K562 (cell line): ENCODE measurements around the gene TOMT. TPM values are rescaled to one million over a fixed set of nuclear protein-coding genes. Genes with fewer than 3 reads are reported as not detected.

Experiments
- C11orf30 ChIP-seq: fragments of 450-650 bp; IDR thresholded peaks from 2 replicates; pipeline ENCODE4 v1.6.1; 2016; ENCODE audit warnings: low read depth, mild to moderate bottlenecking
- HOXB6 ChIP-seq: fragments of 250-450 bp; sonication (Bioruptor Pico); IDR thresholded peaks from 2 replicates; pipeline ENCODE4 v1.5.1; 2022; ENCODE audit warnings: mild to moderate bottlenecking, borderline replicate concordance
- PHB ChIP-seq: fragments of 250-450 bp; sonication (Bioruptor Pico); IDR thresholded peaks from 2 replicates; pipeline ENCODE4 v1.5.0; 2021
- ZBTB11 ChIP-seq, 3 experiments: fragments of 200-800 bp in 1 of 3; fragments of 250-450 bp in 1 of 3; fragments of 450-650 bp in 1 of 3; sonication (Bioruptor Pico) in 1 of 3; sonication (Bioruptor generic) in 1 of 3; formaldehyde crosslinking in 1 of 3; IDR thresholded peaks; 2 replicates each; pipeline versions ENCODE4 v1.6.1 to v1.8.0; 2016 to 2022; ENCODE audit warnings: mild to moderate bottlenecking in 2 of 3, missing genetic modification characterization in 2 of 3, missing compliant biosample characterization in 1 of 3, moderate library complexity in 1 of 3
- ZNF174 ChIP-seq: fragments of 250-450 bp; sonication (Bioruptor Pico); IDR thresholded peaks from 2 replicates; pipeline ENCODE4 v1.4.0; 2020; ENCODE audit warnings: mild to moderate bottlenecking
- polyA plus RNA-seq, 8 experiments: library from polyadenylated mRNA; depleted of rRNA in 4 of 8; stranded (reverse) in 5 of 8; unstranded in 3 of 8; fragments of >200 nt; fragmentation: Nextera tagmentation in 2 of 8; fragmentation: Illumina TruSeq in 1 of 8; extraction: Ambion mirVana in 2 of 8; extraction: Trizol in 1 of 8; gene quantifications; 2 replicates each; pipeline versions ENCODE4 v1.2.1 to v1.2.3, GENCODE V29; 2011 to 2014; ENCODE audit warnings: inconsistent platforms in 1 of 8, missing spikeins in 1 of 8
- total RNA-seq, 7 experiments: library from RNA; depleted of rRNA in 6 of 7; stranded (reverse); fragments of >200 nt in 6 of 7; fragmentation: Illumina TruSeq in 2 of 7; extraction: Trizol in 2 of 7; gene quantifications; 2 replicates each; pipeline versions ENCODE4 v1.2.1 to v1.2.3, GENCODE V29; 2011 to 2021; ENCODE audit warnings: low replicate concordance in 1 of 7
- TF ChIP-seq, protein P1 (sequence below): sonication (generic); formaldehyde crosslinking; IDR thresholded peaks from 2 replicates; pipeline ENCODE4 v1.8.0; 2022; ENCODE audit warnings: mild to moderate bottlenecking, missing genetic modification reagents
- TF ChIP-seq, protein P2 (sequence below), 2 experiments: fragments of 450-650 bp in 1 of 2; sonication (generic) in 1 of 2; formaldehyde crosslinking in 1 of 2; IDR thresholded peaks; 2 replicates each; pipeline versions ENCODE4 v1.7.1 to v1.9.0; 2016 to 2022; ENCODE audit warnings: inconsistent platforms in 1 of 2, mild to moderate bottlenecking in 1 of 2, missing genetic modification reagents in 1 of 2

Gene TOMT
- total and polyA plus RNA-seq, 9 of the 15 experiments (the other 6 are each of a cell fraction or from before 2014, with no cell fraction given): not detected

DNA sequence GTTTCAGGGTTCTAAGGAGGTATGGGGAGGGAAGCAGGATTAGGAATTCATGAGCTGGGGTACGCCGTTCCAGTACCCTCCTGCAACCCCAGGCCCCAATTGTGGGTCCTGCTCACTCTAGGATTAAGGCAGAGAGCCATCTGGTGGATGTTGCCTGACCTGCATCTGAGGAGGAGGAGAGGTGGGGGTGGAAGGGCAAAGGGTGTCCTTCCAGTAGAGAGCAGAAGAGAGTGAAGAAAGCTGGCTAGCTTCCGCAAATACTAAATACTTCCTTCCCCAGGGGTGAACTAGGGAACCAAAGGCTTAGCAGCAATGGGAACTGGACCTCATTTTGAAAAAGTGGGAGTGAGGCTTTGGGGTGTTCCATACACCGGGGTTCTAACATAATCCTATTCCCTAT, 14.4 kb upstream of the TOMT start (continued):
- TF ChIP-seq ZBTB11 (CRISPR knock-in tag; IDR thresholded peaks at IDR 0.05): no peak
- TF ChIP-seq C11orf30: no peak
- TF ChIP-seq, protein P1, sequence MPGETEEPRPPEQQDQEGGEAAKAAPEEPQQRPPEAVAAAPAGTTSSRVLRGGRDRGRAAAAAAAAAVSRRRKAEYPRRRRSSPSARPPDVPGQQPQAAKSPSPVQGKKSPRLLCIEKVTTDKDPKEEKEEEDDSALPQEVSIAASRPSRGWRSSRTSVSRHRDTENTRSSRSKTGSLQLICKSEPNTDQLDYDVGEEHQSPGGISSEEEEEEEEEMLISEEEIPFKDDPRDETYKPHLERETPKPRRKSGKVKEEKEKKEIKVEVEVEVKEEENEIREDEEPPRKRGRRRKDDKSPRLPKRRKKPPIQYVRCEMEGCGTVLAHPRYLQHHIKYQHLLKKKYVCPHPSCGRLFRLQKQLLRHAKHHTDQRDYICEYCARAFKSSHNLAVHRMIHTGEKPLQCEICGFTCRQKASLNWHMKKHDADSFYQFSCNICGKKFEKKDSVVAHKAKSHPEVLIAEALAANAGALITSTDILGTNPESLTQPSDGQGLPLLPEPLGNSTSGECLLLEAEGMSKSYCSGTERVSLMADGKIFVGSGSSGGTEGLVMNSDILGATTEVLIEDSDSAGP: no peak
- TF ChIP-seq, protein P2, sequence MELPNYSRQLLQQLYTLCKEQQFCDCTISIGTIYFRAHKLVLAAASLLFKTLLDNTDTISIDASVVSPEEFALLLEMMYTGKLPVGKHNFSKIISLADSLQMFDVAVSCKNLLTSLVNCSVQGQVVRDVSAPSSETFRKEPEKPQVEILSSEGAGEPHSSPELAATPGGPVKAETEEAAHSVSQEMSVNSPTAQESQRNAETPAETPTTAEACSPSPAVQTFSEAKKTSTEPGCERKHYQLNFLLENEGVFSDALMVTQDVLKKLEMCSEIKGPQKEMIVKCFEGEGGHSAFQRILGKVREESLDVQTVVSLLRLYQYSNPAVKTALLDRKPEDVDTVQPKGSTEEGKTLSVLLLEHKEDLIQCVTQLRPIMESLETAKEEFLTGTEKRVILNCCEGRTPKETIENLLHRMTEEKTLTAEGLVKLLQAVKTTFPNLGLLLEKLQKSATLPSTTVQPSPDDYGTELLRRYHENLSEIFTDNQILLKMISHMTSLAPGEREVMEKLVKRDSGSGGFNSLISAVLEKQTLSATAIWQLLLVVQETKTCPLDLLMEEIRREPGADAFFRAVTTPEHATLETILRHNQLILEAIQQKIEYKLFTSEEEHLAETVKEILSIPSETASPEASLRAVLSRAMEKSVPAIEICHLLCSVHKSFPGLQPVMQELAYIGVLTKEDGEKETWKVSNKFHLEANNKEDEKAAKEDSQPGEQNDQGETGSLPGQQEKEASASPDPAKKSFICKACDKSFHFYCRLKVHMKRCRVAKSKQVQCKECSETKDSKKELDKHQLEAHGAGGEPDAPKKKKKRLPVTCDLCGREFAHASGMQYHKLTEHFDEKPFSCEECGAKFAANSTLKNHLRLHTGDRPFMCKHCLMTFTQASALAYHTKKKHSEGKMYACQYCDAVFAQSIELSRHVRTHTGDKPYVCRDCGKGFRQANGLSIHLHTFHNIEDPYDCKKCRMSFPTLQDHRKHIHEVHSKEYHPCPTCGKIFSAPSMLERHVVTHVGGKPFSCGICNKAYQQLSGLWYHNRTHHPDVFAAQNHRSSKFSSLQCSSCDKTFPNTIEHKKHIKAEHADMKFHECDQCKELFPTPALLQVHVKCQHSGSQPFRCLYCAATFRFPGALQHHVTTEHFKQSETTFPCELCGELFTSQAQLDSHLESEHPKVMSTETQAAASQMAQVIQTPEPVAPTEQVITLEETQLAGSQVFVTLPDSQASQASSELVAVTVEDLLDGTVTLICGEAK (IDR thresholded peaks at IDR 0.05): no peak
- TF ChIP-seq, protein P2 (CRISPR knock-in tag; IDR thresholded peaks at IDR 0.05): no peak
- TF ChIP-seq ZNF174 (CRISPR knock-in tag): no peak
- no peak for TF ChIP-seq HOXB6 (CRISPR knock-in tag)
- no peak for TF ChIP-seq PHB (CRISPR knock-in tag)
